Ishikawa (cell line): ENCODE data around the gene PPP6R3.

Experiments used
- CEBPB ChIP-seq: IDR thresholded peaks from 2 replicates; pipeline ENCODE4 v1.6.1; 2012
- CREB1 ChIP-seq: IDR thresholded peaks from 2 replicates; pipeline ENCODE4 v1.6.1; 2012; ENCODE audit warnings: low read depth
- EGR1 ChIP-seq: IDR thresholded peaks from 2 replicates; pipeline ENCODE4 v1.6.1; 2012
- EP300 ChIP-seq: IDR thresholded peaks from 2 replicates; pipeline ENCODE4 v1.6.1; 2012; ENCODE audit warnings: borderline replicate concordance
- FOXM1 ChIP-seq: IDR thresholded peaks from 2 replicates; pipeline ENCODE4 v1.6.1; 2012; ENCODE audit warnings: low read depth, borderline replicate concordance
- MAX ChIP-seq: IDR thresholded peaks from 2 replicates; pipeline ENCODE4 v1.6.1; 2012
- RAD21 ChIP-seq: IDR thresholded peaks from 2 replicates; pipeline ENCODE4 v1.6.1; 2012; ENCODE audit warnings: low read depth
- REST ChIP-seq: IDR thresholded peaks from 2 replicates; pipeline ENCODE4 v1.6.1; 2012; ENCODE audit warnings: low read depth, mild to moderate bottlenecking
- TAF1 ChIP-seq: IDR thresholded peaks from 2 replicates; pipeline ENCODE4 v1.6.1; 2012; ENCODE audit warnings: low read depth, mild to moderate bottlenecking
- TCF12 ChIP-seq: IDR thresholded peaks from 2 replicates; pipeline ENCODE4 v1.6.1; 2012; ENCODE audit warnings: low read depth
- TEAD4 ChIP-seq: IDR thresholded peaks from 2 replicates; pipeline ENCODE4 v1.6.1; 2012
- USF1 ChIP-seq: IDR thresholded peaks from 2 replicates; pipeline ENCODE4 v1.6.1; 2012
- YY1 ChIP-seq: IDR thresholded peaks from 2 replicates; pipeline ENCODE4 v1.6.1; 2012; ENCODE audit warnings: low read depth
- ZBTB7A ChIP-seq: IDR thresholded peaks from 2 replicates; pipeline ENCODE4 v1.6.1; 2012; ENCODE audit warnings: low read depth

GRCh38 chr11:68472778-68473177, 12.2 kb downstream of the PPP6R3 start:
- TF ChIP-seq EP300 = no peak
- no peak for TF ChIP-seq RAD21
- TF ChIP-seq MAX = no peak
- no peak for TF ChIP-seq REST
- TF ChIP-seq EGR1 = no peak
- no peak for TF ChIP-seq FOXM1
- TF ChIP-seq CREB1 = no peak
- no peak for TF ChIP-seq TEAD4
- no peak for TF ChIP-seq TAF1
- TF ChIP-seq USF1 = no peak
- no peak for TF ChIP-seq YY1
- no peak for TF ChIP-seq ZBTB7A
- no peak for TF ChIP-seq TCF12
- no peak for TF ChIP-seq CEBPB
